ENCODE data around the gene NUP93.

NUP93 gene

GRCh38 chr16:56891685-56892084 is 161.8 kb downstream of the NUP93 start:
- TF ChIP-seq, protein P1, sequence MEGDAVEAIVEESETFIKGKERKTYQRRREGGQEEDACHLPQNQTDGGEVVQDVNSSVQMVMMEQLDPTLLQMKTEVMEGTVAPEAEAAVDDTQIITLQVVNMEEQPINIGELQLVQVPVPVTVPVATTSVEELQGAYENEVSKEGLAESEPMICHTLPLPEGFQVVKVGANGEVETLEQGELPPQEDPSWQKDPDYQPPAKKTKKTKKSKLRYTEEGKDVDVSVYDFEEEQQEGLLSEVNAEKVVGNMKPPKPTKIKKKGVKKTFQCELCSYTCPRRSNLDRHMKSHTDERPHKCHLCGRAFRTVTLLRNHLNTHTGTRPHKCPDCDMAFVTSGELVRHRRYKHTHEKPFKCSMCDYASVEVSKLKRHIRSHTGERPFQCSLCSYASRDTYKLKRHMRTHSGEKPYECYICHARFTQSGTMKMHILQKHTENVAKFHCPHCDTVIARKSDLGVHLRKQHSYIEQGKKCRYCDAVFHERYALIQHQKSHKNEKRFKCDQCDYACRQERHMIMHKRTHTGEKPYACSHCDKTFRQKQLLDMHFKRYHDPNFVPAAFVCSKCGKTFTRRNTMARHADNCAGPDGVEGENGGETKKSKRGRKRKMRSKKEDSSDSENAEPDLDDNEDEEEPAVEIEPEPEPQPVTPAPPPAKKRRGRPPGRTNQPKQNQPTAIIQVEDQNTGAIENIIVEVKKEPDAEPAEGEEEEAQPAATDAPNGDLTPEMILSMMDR (IDR thresholded peaks at IDR 0.05; ENCODE audit: low read depth, low read length, missing control alignments) = no peak
- no peak for DNase-seq (ENCODE audit: low read depth)
- H3K4me3 ChIP-seq (ENCODE audit: low read depth, low read length) = no peak overlapping the region
- in situ Hi-C loops (cut with HindIII; ENCODE audit: low sequenced_read_pairs) = no loop called here

DNA sequence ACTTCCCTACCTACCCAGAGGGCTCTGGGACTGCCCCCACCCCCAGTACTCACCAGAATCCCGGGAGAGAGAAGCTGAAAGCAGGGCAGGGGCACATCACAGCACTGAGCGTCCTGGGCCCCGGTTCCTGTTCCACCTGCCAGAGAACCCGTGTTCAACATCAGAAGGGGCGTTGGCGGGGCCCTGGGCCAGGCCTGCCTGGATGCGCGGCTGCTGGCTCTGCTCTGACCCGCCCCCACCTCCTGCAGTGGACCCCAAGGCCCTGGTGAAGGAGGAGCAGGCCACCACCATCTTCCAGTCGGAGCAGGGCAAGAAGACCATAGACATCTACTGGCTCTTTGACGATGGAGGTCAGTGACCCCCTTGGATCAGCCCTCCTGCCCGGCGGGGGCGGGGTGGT is 162.8 kb downstream of the NUP93 start:
- DNase-seq (ENCODE audit: low read depth) = no peak
- TF ChIP-seq, protein P1 (IDR thresholded peaks at IDR 0.05; ENCODE audit: low read depth, low read length, missing control alignments) = no peak
- in situ Hi-C loops (cut with HindIII; ENCODE audit: low sequenced_read_pairs) = no loop called here
- H3K4me3 ChIP-seq (ENCODE audit: low read depth, low read length) = no peak overlapping the region

- no peak for DNase-seq (ENCODE audit: low read depth)
- in situ Hi-C loops (cut with HindIII; ENCODE audit: low sequenced_read_pairs) = no loop called here
- H3K4me3 ChIP-seq (ENCODE audit: low read depth, low read length) = no peak overlapping the region
- TF ChIP-seq, protein P1 (IDR thresholded peaks at IDR 0.05; ENCODE audit: low read depth, low read length, missing control alignments) = no peak
Observed at GRCh38 chr16:56894331-56894917, 164.5 kb downstream of the NUP93 start.

- DNase-seq (ENCODE audit: low read depth) = no peak
- TF ChIP-seq, protein P1 (IDR thresholded peaks at IDR 0.05; ENCODE audit: low read depth, low read length, missing control alignments) = no peak
- in situ Hi-C loops (cut with HindIII; ENCODE audit: low sequenced_read_pairs) = no loop called here
Observed at GRCh38 chr16:56895813-56896212, 165.9 kb downstream of the NUP93 start.

DNA sequence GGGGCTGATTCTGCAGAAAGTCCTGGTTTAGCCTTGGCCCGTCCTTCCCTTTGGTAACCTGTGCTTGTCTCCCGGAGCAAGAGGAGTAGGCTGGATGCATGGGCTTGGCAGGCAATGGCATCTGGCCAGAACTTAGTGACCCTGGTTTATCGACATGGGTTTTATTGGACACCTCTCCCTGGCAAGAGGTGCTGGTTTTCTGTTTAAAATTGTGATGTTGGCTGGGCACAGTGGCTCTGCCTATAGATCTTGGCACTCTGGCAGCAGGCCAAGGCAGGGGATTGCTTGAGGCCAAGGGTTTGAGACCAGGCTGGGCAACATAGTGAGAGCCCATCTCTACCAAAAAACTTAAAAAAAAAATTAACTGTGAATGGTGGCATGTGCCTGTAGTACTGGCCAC is 166.3 kb downstream of the NUP93 start:
- TF ChIP-seq, protein P1 (IDR thresholded peaks at IDR 0.05; ENCODE audit: low read depth, low read length, missing control alignments) = no peak
- in situ Hi-C loops (cut with HindIII; ENCODE audit: low sequenced_read_pairs) = no loop called here

More at GRCh38 chr16:56895813-56896212, 165.9 kb downstream of the NUP93 start:
- H3K4me3 ChIP-seq (ENCODE audit: low read depth, low read length) = no peak overlapping the region

DNA sequence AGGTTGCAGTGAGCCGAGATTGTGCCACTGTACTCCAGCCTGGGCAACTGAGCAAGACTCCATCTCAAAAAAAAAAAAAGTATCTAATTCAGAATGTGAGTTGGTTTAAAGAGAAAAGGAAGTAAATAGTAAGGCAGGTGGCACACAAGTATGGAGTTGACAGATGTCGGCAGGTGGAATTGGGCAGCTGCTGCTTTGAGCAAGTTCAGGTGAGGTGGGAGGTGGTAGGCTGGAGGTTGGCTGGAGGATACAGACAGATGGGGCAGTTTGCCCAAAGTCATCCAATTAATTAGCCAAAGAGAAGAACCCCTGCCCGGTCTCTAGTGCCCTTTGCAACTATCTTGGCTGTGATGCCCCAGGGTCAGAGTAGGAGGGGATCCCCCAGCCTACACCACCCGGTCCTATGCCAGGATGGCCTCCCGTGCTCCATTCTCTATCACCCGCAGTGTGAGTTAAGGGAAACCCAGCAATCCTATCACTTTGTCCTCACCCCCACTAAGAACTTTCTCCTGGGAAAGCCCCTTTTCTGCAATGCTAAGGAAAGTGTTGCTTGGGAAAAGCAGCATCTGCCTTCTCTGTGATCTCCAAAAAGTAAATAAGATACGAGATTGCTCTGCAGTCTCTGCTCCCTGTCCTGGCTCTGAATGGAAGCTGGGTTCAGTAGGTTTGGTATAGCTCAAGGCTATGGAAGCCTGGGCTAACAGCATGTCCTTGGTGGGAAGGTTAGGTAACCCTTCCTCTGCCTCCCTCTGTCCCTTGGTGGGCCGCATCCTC is 167.3 kb downstream of the NUP93 start:
- in situ Hi-C loops (cut with HindIII; ENCODE audit: low sequenced_read_pairs) = no loop called here
- no peak overlapping the region for H3K4me3 ChIP-seq (ENCODE audit: low read depth, low read length)
- TF ChIP-seq, protein P1 (IDR thresholded peaks at IDR 0.05; ENCODE audit: low read depth, low read length, missing control alignments) = no peak

More for the DNA sequence above, 166.3 kb downstream of the NUP93 start:
- H3K4me3 ChIP-seq (ENCODE audit: low read depth, low read length) = no peak overlapping the region
- DNase-seq (ENCODE audit: low read depth) = no peak

More for the DNA sequence above, 167.3 kb downstream of the NUP93 start:
- DNase-seq (ENCODE audit: low read depth) = no peak
